Transverse colon (tissue), 4 donors: ENCODE measurements around the gene ZSWIM7.

Experiments used
- CTCF ChIP-seq, 5 experiments: fragments of 200-600 bp in 3 of 5; fragments of 450-650 bp in 2 of 5; sonication (generic) in 3 of 5; IDR thresholded peaks; 1 replicate in 2 of 5; 2 replicates in 3 of 5; pipeline ENCODE4 v1.5.1; 2016 to 2017; ENCODE audit warnings: antibody characterized with exemption in 5 of 5, inconsistent platforms in 3 of 5, mild to moderate bottlenecking in 2 of 5, moderate library complexity in 1 of 5
- POLR2AphosphoS5 ChIP-seq, 3 donors: sonication (generic); formaldehyde crosslinking; IDR thresholded peaks; one replicate each; pipeline ENCODE4 v1.6.1; 2016; ENCODE audit warnings: antibody characterized with exemption in 3 of 3

GRCh38 chr17:15928286-15928785 lies 71.2 kb downstream of the ZSWIM7 start:
- TF ChIP-seq CTCF (IDR thresholded peaks at IDR 0.05) (no peak), POLR2AphosphoS5 (IDR thresholded peaks at IDR 0.05) (no peak)
